Erythroblast (primary cell): ENCODE results near the gene VAV3.

Source experiments
- GATA1 ChIP-seq: IDR thresholded peaks from 2 replicates; pipeline ENCODE4 v1.6.1; 2011; ENCODE audit warnings: low read depth, mild to moderate bottlenecking, control low read depth, low read length, moderate library complexity
- POLR2A ChIP-seq: IDR thresholded peaks from 2 replicates; pipeline ENCODE4 v1.6.1; 2011; ENCODE audit warnings: mild to moderate bottlenecking, low read length

- no peak for TF ChIP-seq POLR2A
- TF ChIP-seq GATA1: no peak
Measured at GRCh38 chr1:108000620-108001111, 35.7 kb upstream of the VAV3 start.
